Neural cell (in vitro differentiated cells): ENCODE measurements around the gene APLF. TPM values are rescaled to one million over a fixed set of nuclear protein-coding genes. Genes with fewer than 3 reads are reported as not detected.

ENCODE experiments used
- H2AFZ ChIP-seq: fragments of 200-600, 300-800 bp; sonication (generic), shearing (Covaris generic); 2 replicates; pipeline ENCODE4 v1.6.0; 2014; ENCODE audit warnings: low read depth, mild to moderate bottlenecking, antibody characterized with exemption, low read length, moderate library complexity
- H3F3A ChIP-seq: fragments of 200-600 bp; shearing (Covaris generic); 2 replicates; pipeline ENCODE4 v1.6.1; 2016; ENCODE audit warnings: mild to moderate bottlenecking, moderate library complexity, mixed read lengths, antibody characterized with exemption, low read length; ENCODE audit not compliant: insufficient read depth, poor library complexity, severe bottlenecking
- H3K27ac ChIP-seq: fragments of 200-600, 300-800 bp; sonication (generic), shearing (Covaris generic); 2 replicates; pipeline ENCODE4 v1.5.1; 2014; ENCODE audit warnings: mild to moderate bottlenecking, low read length, moderate library complexity
- H3K27me3 ChIP-seq: fragments of 300-800, 200-600 bp; sonication (generic), shearing (Covaris generic); 2 replicates; pipeline ENCODE4 v1.6.0; 2014; ENCODE audit warnings: mild to moderate bottlenecking, low read depth, low read length, moderate library complexity; ENCODE audit not compliant: insufficient read depth
- H3K36me3 ChIP-seq: fragments of 300-800, 200-600 bp; sonication (generic), shearing (Covaris generic); 2 replicates; pipeline ENCODE4 v1.5.1; 2014; ENCODE audit warnings: mild to moderate bottlenecking, antibody characterized with exemption, low read length, moderate library complexity; ENCODE audit not compliant: insufficient read depth
- H3K4me2 ChIP-seq: fragments of 300-800, 200-600 bp; sonication (generic), shearing (Covaris generic); 2 replicates; pipeline ENCODE4 v1.6.0; 2014; ENCODE audit warnings: mild to moderate bottlenecking, low read length
- H3K4me3 ChIP-seq: fragments of 300-800, 200-600 bp; sonication (generic), shearing (Covaris generic); 2 replicates; pipeline ENCODE4 v1.5.1; 2014; ENCODE audit warnings: mild to moderate bottlenecking, low read length, moderate library complexity
- H3K79me2 ChIP-seq: fragments of 200-600 bp; shearing (Covaris generic); replicated peaks from 2 replicates; pipeline ENCODE4 v1.6.0; 2014; ENCODE audit warnings: mild to moderate bottlenecking, low read length, moderate library complexity; ENCODE audit not compliant: insufficient read depth
- H3K9ac ChIP-seq: fragments of 300-800, 200-600 bp; sonication (generic), shearing (Covaris generic); 2 replicates; pipeline ENCODE4 v1.6.1; 2016; ENCODE audit warnings: mild to moderate bottlenecking, low read length, mixed read lengths
- H3K9me2 ChIP-seq: fragments of 200-600 bp; shearing (Covaris generic); 2 replicates; pipeline ENCODE4 v1.6.1; 2016; ENCODE audit warnings: mild to moderate bottlenecking, low read length, mixed read lengths; ENCODE audit not compliant: insufficient read depth
- H3K9me3 ChIP-seq: fragments of 200-600, 300-800 bp; sonication (generic), shearing (Covaris generic); 2 replicates; pipeline ENCODE4 v1.6.1; 2016; ENCODE audit warnings: mild to moderate bottlenecking, mixed run types, low read length, moderate library complexity, mixed read lengths
- H4K20me1 ChIP-seq: fragments of 200-600 bp; shearing (Covaris generic); 2 replicates; pipeline ENCODE4 v1.6.1; 2016; ENCODE audit warnings: mild to moderate bottlenecking, mixed run types; ENCODE audit not compliant: insufficient read depth
- CTCF ChIP-seq: fragments of 450-650 bp; IDR thresholded peaks from 2 replicates; pipeline ENCODE4 v1.5.1; 2014; ENCODE audit warnings: antibody characterized with exemption, mild to moderate bottlenecking, moderate library complexity; ENCODE audit not compliant: poor library complexity, severe bottlenecking
- EP300 ChIP-seq: fragments of 450-650 bp; conservative IDR thresholded peaks from 2 replicates; pipeline ENCODE4 v1.6.1; 2014; ENCODE audit warnings: antibody characterized with exemption, mild to moderate bottlenecking, moderate library complexity; ENCODE audit not compliant: poor library complexity, severe bottlenecking
- EZH2 ChIP-seq: fragments of 200-600, 300-800 bp; shearing (Covaris generic), sonication (generic); IDR thresholded peaks from 2 replicates; pipeline ENCODE4 v1.6.1; 2014; ENCODE audit warnings: antibody characterized with exemption, low read length, borderline replicate concordance, mild to moderate bottlenecking; ENCODE audit not compliant: insufficient read depth, poor library complexity, severe bottlenecking
- MXI1 ChIP-seq: fragments of 450-650 bp; conservative IDR thresholded peaks from 2 replicates; pipeline ENCODE4 v1.6.1; 2014; ENCODE audit warnings: antibody characterized with exemption, mild to moderate bottlenecking; ENCODE audit not compliant: poor library complexity, severe bottlenecking
- POLR2AphosphoS5 ChIP-seq: IDR thresholded peaks from 2 replicates; pipeline ENCODE4 v1.6.1; 2012
- RAD21 ChIP-seq: fragments of 450-650 bp; conservative IDR thresholded peaks from 2 replicates; pipeline ENCODE4 v1.6.1; 2014; ENCODE audit warnings: antibody characterized with exemption, mild to moderate bottlenecking, moderate library complexity
- SMC3 ChIP-seq: fragments of 450-650 bp; conservative IDR thresholded peaks from 2 replicates; pipeline ENCODE4 v1.6.1; 2014; ENCODE audit warnings: antibody characterized with exemption, mild to moderate bottlenecking, moderate library complexity; ENCODE audit not compliant: poor library complexity
- TAF1 ChIP-seq: IDR thresholded peaks from 2 replicates; pipeline ENCODE4 v1.6.1; 2012; ENCODE audit warnings: low read depth
- polyA plus RNA-seq: library from polyadenylated mRNA; depleted of rRNA; stranded (reverse); fragments of >200 nt; gene quantifications from 2 replicates; pipeline ENCODE4 v1.2.3, GENCODE V29; 2014
- TF ChIP-seq, protein P1 (sequence below): IDR thresholded peaks from 2 replicates; pipeline ENCODE4 v1.6.1; 2012; ENCODE audit warnings: borderline replicate concordance

APLF gene
- polyA plus RNA-seq, 1 donor from 2014 or later: 0.45 TPM

- Histone ChIP-seq H3K9me3 (peaks cover 6% of the 10 kb centered on the region), H3K4me2 (no peak overlapping the region), H3K36me3 (no peaks in the 10 kb centered on the region), H4K20me1 (no peaks in the 10 kb centered on the region), H3K79me2 (no peaks in the 10 kb centered on the region), H2AFZ (no peak overlapping the region), H3K9me2 (no peaks in the 10 kb centered on the region), H3K9ac (no peak overlapping the region), H3F3A (no peaks in the 10 kb centered on the region), H3K27ac (no peak overlapping the region), H3K27me3 (no peaks in the 10 kb centered on the region), H3K4me3 (no peak overlapping the region)
- no peak for TF ChIP-seq RAD21
- TF ChIP-seq EZH2: no peak
- no peak for TF ChIP-seq CTCF
- no peak for TF ChIP-seq MXI1
- no peak for TF ChIP-seq EP300
- no peak for TF ChIP-seq SMC3
- TF ChIP-seq, protein P1, sequence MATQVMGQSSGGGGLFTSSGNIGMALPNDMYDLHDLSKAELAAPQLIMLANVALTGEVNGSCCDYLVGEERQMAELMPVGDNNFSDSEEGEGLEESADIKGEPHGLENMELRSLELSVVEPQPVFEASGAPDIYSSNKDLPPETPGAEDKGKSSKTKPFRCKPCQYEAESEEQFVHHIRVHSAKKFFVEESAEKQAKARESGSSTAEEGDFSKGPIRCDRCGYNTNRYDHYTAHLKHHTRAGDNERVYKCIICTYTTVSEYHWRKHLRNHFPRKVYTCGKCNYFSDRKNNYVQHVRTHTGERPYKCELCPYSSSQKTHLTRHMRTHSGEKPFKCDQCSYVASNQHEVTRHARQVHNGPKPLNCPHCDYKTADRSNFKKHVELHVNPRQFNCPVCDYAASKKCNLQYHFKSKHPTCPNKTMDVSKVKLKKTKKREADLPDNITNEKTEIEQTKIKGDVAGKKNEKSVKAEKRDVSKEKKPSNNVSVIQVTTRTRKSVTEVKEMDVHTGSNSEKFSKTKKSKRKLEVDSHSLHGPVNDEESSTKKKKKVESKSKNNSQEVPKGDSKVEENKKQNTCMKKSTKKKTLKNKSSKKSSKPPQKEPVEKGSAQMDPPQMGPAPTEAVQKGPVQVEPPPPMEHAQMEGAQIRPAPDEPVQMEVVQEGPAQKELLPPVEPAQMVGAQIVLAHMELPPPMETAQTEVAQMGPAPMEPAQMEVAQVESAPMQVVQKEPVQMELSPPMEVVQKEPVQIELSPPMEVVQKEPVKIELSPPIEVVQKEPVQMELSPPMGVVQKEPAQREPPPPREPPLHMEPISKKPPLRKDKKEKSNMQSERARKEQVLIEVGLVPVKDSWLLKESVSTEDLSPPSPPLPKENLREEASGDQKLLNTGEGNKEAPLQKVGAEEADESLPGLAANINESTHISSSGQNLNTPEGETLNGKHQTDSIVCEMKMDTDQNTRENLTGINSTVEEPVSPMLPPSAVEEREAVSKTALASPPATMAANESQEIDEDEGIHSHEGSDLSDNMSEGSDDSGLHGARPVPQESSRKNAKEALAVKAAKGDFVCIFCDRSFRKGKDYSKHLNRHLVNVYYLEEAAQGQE: no peak
Measured at GRCh38 chr2:68500649-68501048, 33.3 kb downstream of the APLF start.

GRCh38 chr2:68501768-68502167 lies 34.4 kb downstream of the APLF start:
- Histone ChIP-seq H3K9me3 (no peaks in the 10 kb centered on the region), H3K27ac (no peak overlapping the region), H3K9ac (no peak overlapping the region), H4K20me1 (no peaks in the 10 kb centered on the region), H3K4me2 (no peak overlapping the region), H3K27me3 (no peaks in the 10 kb centered on the region), H3K36me3 (no peaks in the 10 kb centered on the region), H3K4me3 (no peak overlapping the region), H3K79me2 (no peaks in the 10 kb centered on the region), H3K9me2 (no peaks in the 10 kb centered on the region), H2AFZ (no peak overlapping the region), H3F3A (no peaks in the 10 kb centered on the region)
- TF ChIP-seq TAF1: no peak
- no peak for TF ChIP-seq EP300
- no peak for TF ChIP-seq EZH2
- TF ChIP-seq SMC3: no peak
- no peak for TF ChIP-seq POLR2AphosphoS5
- TF ChIP-seq CTCF: no peak
- TF ChIP-seq MXI1: no peak
- TF ChIP-seq RAD21: no peak
- TF ChIP-seq, protein P1: no peak
